A673 (cell line): ENCODE measurements around the gene MLIP. TPM values are rescaled to one million over a fixed set of nuclear protein-coding genes. Genes with fewer than 3 reads are reported as not detected.
A peak's percentile ranks its signal among the peaks of the same experiment; 100 is the strongest.

Experiments used
- BruUV-seq: library from RNA; stranded (reverse); fragments of 400-500 nt; replicated peaks from 2 replicates; lab custom pipeline; 2021; lab: Mats Ljungman, UMichigan
- CTCF ChIA-PET: fragments of 300-600 bp; sonication (Branson Sonifier 250); formaldehyde crosslinking; loops from one replicate; lab custom pipeline; 2022; ENCODE audit warnings: antibody characterized with exemption; lab: Charles Lee
- POLR2A ChIA-PET: fragments of 300-600 bp; sonication (Branson Sonifier 250); formaldehyde crosslinking; loops from one replicate; lab custom pipeline; 2022; ENCODE audit warnings: antibody characterized with exemption; ENCODE audit not compliant: low non-redundant PET; lab: Charles Lee
- DNase-seq: peaks from one replicate; pipeline ENCODE4 v3.0.0-alpha.2; 2015; ENCODE audit warnings: low spot score
- H3K27ac ChIP-seq: fragments of 200-600 bp; sonication (generic); 2 replicates; pipeline ENCODE4 v1.5.1; 2016; ENCODE audit warnings: mixed run types, low read depth, mild to moderate bottlenecking, mixed read lengths, antibody characterized with exemption, low read length; ENCODE audit not compliant: poor library complexity, severe bottlenecking
- H3K27me3 ChIP-seq: fragments of 200-600 bp; sonication (generic); replicated peaks from 2 replicates; pipeline ENCODE4 v1.6.1; 2017; ENCODE audit warnings: mixed run types, low read depth, mild to moderate bottlenecking, mixed read lengths, antibody characterized with exemption, low read length; ENCODE audit not compliant: insufficient read depth, poor library complexity
- H3K36me3 ChIP-seq: fragments of 200-600 bp; sonication (generic); 2 replicates; pipeline ENCODE4 v1.6.1; 2016; ENCODE audit warnings: mixed run types, mild to moderate bottlenecking, mixed read lengths, antibody characterized with exemption, low read length; ENCODE audit not compliant: insufficient read depth, poor library complexity, severe bottlenecking
- H3K4me1 ChIP-seq: fragments of 200-600 bp; sonication (generic); 2 replicates; pipeline ENCODE4 v1.6.1; 2017; ENCODE audit warnings: mixed run types, mild to moderate bottlenecking, mixed read lengths, antibody characterized with exemption, low read length; ENCODE audit not compliant: insufficient read depth, poor library complexity, severe bottlenecking
- H3K4me3 ChIP-seq: fragments of 200-600 bp; sonication (generic); 2 replicates; pipeline ENCODE4 v1.5.1; 2016; ENCODE audit warnings: low read depth, mixed run types, mild to moderate bottlenecking, mixed read lengths, low read length; ENCODE audit not compliant: poor library complexity, severe bottlenecking
- H3K9me3 ChIP-seq: fragments of 200-600 bp; sonication (generic); 2 replicates; pipeline ENCODE4 v1.6.1; 2016; ENCODE audit warnings: mixed run types, low read depth, mild to moderate bottlenecking, mixed read lengths, antibody characterized with exemption, low read length; ENCODE audit not compliant: poor library complexity, severe bottlenecking
- EZH2 ChIP-seq: fragments of 200-600 bp; sonication (generic); IDR thresholded peaks from 2 replicates; pipeline ENCODE4 v1.6.1; 2017; ENCODE audit warnings: borderline replicate concordance, low read depth, mild to moderate bottlenecking, mixed read lengths, antibody characterized with exemption, low read length; ENCODE audit not compliant: poor library complexity, severe bottlenecking
- intact Hi-C: fragments of 100-400 bp; cut with micrococcal nuclease; formaldehyde crosslinking; loops from one replicate; pipeline ENCODE4 v1.10.0; 2022; ENCODE audit not compliant: unreplicated experiment
- total RNA-seq: library from RNA; stranded (reverse); gene quantifications from 2 replicates; pipeline ENCODE4 v1.2.3, GENCODE V29; 2021
- TF ChIP-seq, protein P1 (sequence below): fragments of 300-800, 200-600 bp; sonication (generic); conservative IDR thresholded peaks from 2 replicates; pipeline ENCODE4 v1.5.1; 2017; ENCODE audit warnings: low read depth, mild to moderate bottlenecking, antibody characterized with exemption, low read length, moderate library complexity, mixed read lengths

Gene MLIP
- total RNA-seq, 1 experiment from 2014 or later = 0.58 TPM

GRCh38 chr6:54264581-54265272 lies 153.5 kb downstream of the MLIP start:
- intact Hi-C loops = no loop called here
- TF ChIP-seq, protein P1, sequence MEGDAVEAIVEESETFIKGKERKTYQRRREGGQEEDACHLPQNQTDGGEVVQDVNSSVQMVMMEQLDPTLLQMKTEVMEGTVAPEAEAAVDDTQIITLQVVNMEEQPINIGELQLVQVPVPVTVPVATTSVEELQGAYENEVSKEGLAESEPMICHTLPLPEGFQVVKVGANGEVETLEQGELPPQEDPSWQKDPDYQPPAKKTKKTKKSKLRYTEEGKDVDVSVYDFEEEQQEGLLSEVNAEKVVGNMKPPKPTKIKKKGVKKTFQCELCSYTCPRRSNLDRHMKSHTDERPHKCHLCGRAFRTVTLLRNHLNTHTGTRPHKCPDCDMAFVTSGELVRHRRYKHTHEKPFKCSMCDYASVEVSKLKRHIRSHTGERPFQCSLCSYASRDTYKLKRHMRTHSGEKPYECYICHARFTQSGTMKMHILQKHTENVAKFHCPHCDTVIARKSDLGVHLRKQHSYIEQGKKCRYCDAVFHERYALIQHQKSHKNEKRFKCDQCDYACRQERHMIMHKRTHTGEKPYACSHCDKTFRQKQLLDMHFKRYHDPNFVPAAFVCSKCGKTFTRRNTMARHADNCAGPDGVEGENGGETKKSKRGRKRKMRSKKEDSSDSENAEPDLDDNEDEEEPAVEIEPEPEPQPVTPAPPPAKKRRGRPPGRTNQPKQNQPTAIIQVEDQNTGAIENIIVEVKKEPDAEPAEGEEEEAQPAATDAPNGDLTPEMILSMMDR = no peak
- no peak for TF ChIP-seq EZH2
- Histone ChIP-seq H3K4me3 (no peak overlapping the region), H3K4me1 (peaks cover 6% of the 10 kb centered on the region), H3K27ac (no peak overlapping the region), H3K36me3 (no peaks in the 10 kb centered on the region), H3K9me3 (no peaks in the 10 kb centered on the region), H3K27me3 (no peaks in the 10 kb centered on the region)
- ChIA-PET POLR2A (no interaction called here), CTCF (interaction anchor here (1.2 kb wide), 1 partner anchor 279 kb away, joined by 3 read pairs; no protein-coding TSS in a partner anchor)
- peak; percentile 56 for DNase-seq
- no TSS peak for BruUV-seq

- DNase-seq = peak; percentile 35
- no peaks in the 10 kb centered on the region for H3K9me3 ChIP-seq
- BruUV-seq = no TSS peak
These were observed 155.2 kb downstream of the MLIP start for GRCh38 chr6:54266400-54266923.

DNA sequence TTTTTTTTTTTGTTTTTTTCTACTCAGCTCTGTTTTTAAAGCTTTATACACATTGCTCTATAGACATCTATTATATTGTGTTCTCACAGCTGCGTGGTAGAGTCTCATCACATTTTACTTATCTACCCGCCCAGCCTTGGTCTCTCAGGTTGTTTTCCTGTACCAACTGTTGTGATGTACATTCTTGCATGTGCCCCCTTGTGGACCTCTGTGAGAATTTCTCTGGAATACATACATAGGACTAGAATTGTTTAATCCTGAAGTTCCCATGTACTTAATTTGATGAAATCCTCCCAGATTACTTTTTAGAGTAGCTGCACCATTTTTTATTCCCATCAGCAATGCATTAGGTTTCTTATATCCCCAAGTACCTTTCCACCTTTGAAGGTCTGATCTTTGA lies 156.6 kb downstream of the MLIP start:
- intact Hi-C loops = loop anchor here (2.0 kb wide), 1 partner anchor 281 kb away; no protein-coding TSS in a partner anchor
- no TSS peak for BruUV-seq
- no peak overlapping the region for H3K27ac ChIP-seq
- H3K9me3 ChIP-seq = no peaks in the 10 kb centered on the region
- H3K4me1 ChIP-seq = peaks cover 6% of the 10 kb centered on the region
- H3K36me3 ChIP-seq = no peaks in the 10 kb centered on the region
- TF ChIP-seq, protein P1 = peak; percentile 68
- TF ChIP-seq EZH2 = no peak
- ChIA-PET CTCF (interaction anchor here (1.5 kb wide), 1 partner anchor 282 kb away, joined by 4 read pairs; no protein-coding TSS in a partner anchor), POLR2A (interaction anchor here (0.6 kb wide), 1 partner anchor 396 kb away, joined by 3 read pairs; no protein-coding TSS in a partner anchor)
- DNase-seq = peak; percentile 78
- H3K27me3 ChIP-seq = peaks cover 3% of the 10 kb centered on the region
- no peak overlapping the region for H3K4me3 ChIP-seq

More at GRCh38 chr6:54266400-54266923, 155.2 kb downstream of the MLIP start:
- H3K27ac ChIP-seq = no peak overlapping the region
- intact Hi-C loops = loop anchor here (2.0 kb wide), 1 partner anchor 280 kb away; no protein-coding TSS in a partner anchor
- POLR2A ChIA-PET = no interaction called here
- TF ChIP-seq, protein P1 = peak; percentile 55
- no peak for TF ChIP-seq EZH2
- H3K4me1 ChIP-seq = peaks cover 6% of the 10 kb centered on the region
- H3K4me3 ChIP-seq = no peak overlapping the region
- no peaks in the 10 kb centered on the region for H3K36me3 ChIP-seq
- CTCF ChIA-PET = interaction anchor here (1.2 kb wide), 1 partner anchor 280 kb away, joined by 5 read pairs; no protein-coding TSS in a partner anchor
- H3K27me3 ChIP-seq = peaks cover 3% of the 10 kb centered on the region
